ENCODE data around the gene ZDHHC5. TPM values are rescaled to one million over a fixed set of nuclear protein-coding genes. Genes with fewer than 3 reads are reported as not detected.

Gene ZDHHC5
- total and polyA plus RNA-seq, 2 of the 13 experiments (the other 11 are each of a cell fraction or from before 2014, with no cell fraction given) = 26.6 to 34.0 TPM

GRCh38 chr11:57638811-57639320 is 29.0 kb upstream of the ZDHHC5 start (continued):
- TF ChIP-seq ZNF646 (CRISPR knock-in tag; IDR thresholded peaks at IDR 0.05) = peak; percentile 90
- no peak for TF ChIP-seq SNRNP70 (IDR thresholded peaks at IDR 0.05; ENCODE audit: low read depth, low read length)
- no peak for TF ChIP-seq ZBTB21 (CRISPR knock-in tag; IDR thresholded peaks at IDR 0.05)
- TF ChIP-seq PLSCR1 (CRISPR knock-in tag; IDR thresholded peaks at IDR 0.05; ENCODE audit: borderline replicate concordance) = no peak
- TF ChIP-seq MAZ (IDR thresholded peaks at IDR 0.05; ENCODE audit: borderline replicate concordance, low read depth, low read length) = no peak
- TF ChIP-seq MAZ (CRISPR knock-in tag; IDR thresholded peaks at IDR 0.05; ENCODE audit: low read depth) = no peak
- no peak for TF ChIP-seq ZNF451 (CRISPR knock-in tag; IDR thresholded peaks at IDR 0.05)
- no peak for TF ChIP-seq THAP9 (CRISPR knock-in tag; IDR thresholded peaks at IDR 0.05; ENCODE audit: borderline replicate concordance)
- no peak for TF ChIP-seq ZNF160 (CRISPR knock-in tag; IDR thresholded peaks at IDR 0.05)
- no peak for TF ChIP-seq TFDP1 (CRISPR knock-in tag; IDR thresholded peaks at IDR 0.05; ENCODE audit: borderline replicate concordance)
- TF ChIP-seq PHF20 (CRISPR knock-in tag; IDR thresholded peaks at IDR 0.05) = no peak
